H9 (cell line): ENCODE data around the gene NDUFB10. TPM values are rescaled to one million over a fixed set of nuclear protein-coding genes. Genes with fewer than 3 reads are reported as not detected.

Source experiments
- DNase-seq: peaks from one replicate; pipeline ENCODE4 v3.0.0-alpha.2; 2017
- H2AFZ ChIP-seq: one replicate; pipeline ENCODE4 v1.6.1; 2013; ENCODE audit warnings: mild to moderate bottlenecking, low read length, control low read depth, moderate library complexity
- H2AK5ac ChIP-seq: 2 replicates; pipeline ENCODE4 v1.6.1; 2013; ENCODE audit warnings: low read length, control low read depth, mixed read lengths; ENCODE audit not compliant: insufficient read length
- H2BK120ac ChIP-seq: one replicate; pipeline ENCODE4 v1.6.1; 2013; ENCODE audit warnings: low read depth, mild to moderate bottlenecking, low read length, control low read depth, inconsistent platforms; ENCODE audit not compliant: poor library complexity, severe bottlenecking
- H2BK12ac ChIP-seq: 2 replicates; pipeline ENCODE4 v1.6.1; 2013; ENCODE audit warnings: low read length, control low read depth, mixed read lengths, low read depth; ENCODE audit not compliant: insufficient read length
- H2BK15ac ChIP-seq: 2 replicates; pipeline ENCODE4 v1.6.1; 2013; ENCODE audit warnings: low read depth, low read length, control low read depth
- H2BK20ac ChIP-seq: one replicate; pipeline ENCODE4 v1.6.1; 2013; ENCODE audit warnings: low read depth, mild to moderate bottlenecking, low read length, control low read depth, inconsistent platforms; ENCODE audit not compliant: poor library complexity, severe bottlenecking
- H2BK5ac ChIP-seq: 2 replicates; pipeline ENCODE4 v1.6.1; 2013; ENCODE audit warnings: low read length, control low read depth, mixed read lengths; ENCODE audit not compliant: insufficient read length
- H3K14ac ChIP-seq: 2 replicates; pipeline ENCODE4 v1.6.1; 2013; ENCODE audit warnings: low read length, control low read depth; ENCODE audit not compliant: insufficient read depth
- H3K18ac ChIP-seq: 2 replicates; pipeline ENCODE4 v1.6.1; 2013; ENCODE audit warnings: low read depth, mild to moderate bottlenecking, mixed read lengths, low read length, control low read depth; ENCODE audit not compliant: insufficient read length
- H3K23ac ChIP-seq: 2 replicates; pipeline ENCODE4 v1.6.1; 2013; ENCODE audit warnings: low read length, control low read depth, mixed read lengths, low read depth; ENCODE audit not compliant: insufficient read length
- H3K23me2 ChIP-seq: 2 replicates; pipeline ENCODE4 v1.6.1; 2013; ENCODE audit warnings: low read depth, mild to moderate bottlenecking, mixed read lengths, low read length, control low read depth; ENCODE audit not compliant: insufficient read length, poor library complexity, severe bottlenecking
- H3K27ac ChIP-seq: 2 replicates; pipeline ENCODE4 v1.5.1; 2013; ENCODE audit warnings: low read length, control low read depth, mixed read lengths, low read depth; ENCODE audit not compliant: insufficient read length
- H3K27me3 ChIP-seq: 2 replicates; pipeline ENCODE4 v1.6.1; 2013; ENCODE audit warnings: low read length, control low read depth, inconsistent platforms; ENCODE audit not compliant: insufficient read depth
- H3K4ac ChIP-seq: 2 replicates; pipeline ENCODE4 v1.6.1; 2013; ENCODE audit warnings: low read depth, mild to moderate bottlenecking, control low read depth, inconsistent platforms, low read length, moderate library complexity
- H3K4me1 ChIP-seq: 2 replicates; pipeline ENCODE4 v1.6.1; 2013; ENCODE audit warnings: low read length, control low read depth, inconsistent platforms; ENCODE audit not compliant: insufficient read depth
- H3K4me2 ChIP-seq: 2 replicates; pipeline ENCODE4 v1.6.1; 2013; ENCODE audit warnings: low read length, control low read depth, mixed read lengths; ENCODE audit not compliant: insufficient read length, insufficient read depth
- H3K56ac ChIP-seq: 2 replicates; pipeline ENCODE4 v1.6.1; 2013; ENCODE audit warnings: low read depth, mild to moderate bottlenecking, mixed read lengths, low read length, control low read depth; ENCODE audit not compliant: insufficient read length
- H3K79me1 ChIP-seq: 2 replicates; pipeline ENCODE4 v1.6.1; 2013; ENCODE audit warnings: low read depth, mild to moderate bottlenecking, moderate library complexity, low read length, control low read depth, inconsistent platforms; ENCODE audit not compliant: insufficient read depth, poor library complexity, severe bottlenecking
- H3K79me2 ChIP-seq: 2 replicates; pipeline ENCODE4 v1.6.1; 2013; ENCODE audit warnings: low read length, control low read depth, inconsistent platforms; ENCODE audit not compliant: insufficient read depth
- H3K9ac ChIP-seq: 2 replicates; pipeline ENCODE4 v1.6.1; 2013; ENCODE audit warnings: low read length, control low read depth, mixed read lengths; ENCODE audit not compliant: insufficient read length; ENCODE audit errors: extremely low read depth
- H3K9me3 ChIP-seq: one replicate; pipeline ENCODE4 v1.6.1; 2013; ENCODE audit warnings: low read depth, low read length, inconsistent platforms; ENCODE audit not compliant: control insufficient read depth
- H3T11ph ChIP-seq: one replicate; pipeline ENCODE4 v1.6.1; 2013; ENCODE audit warnings: mild to moderate bottlenecking, low read length, control low read depth, inconsistent platforms
- H4K20me1 ChIP-seq: one replicate; pipeline ENCODE4 v1.6.1; 2013; ENCODE audit not compliant: control insufficient read depth, insufficient read length, insufficient read depth
- H4K5ac ChIP-seq: 2 replicates; pipeline ENCODE4 v1.6.1; 2013; ENCODE audit warnings: low read depth, mild to moderate bottlenecking, mixed read lengths, low read length, control low read depth; ENCODE audit not compliant: insufficient read length
- H4K8ac ChIP-seq: replicated peaks from 2 replicates; pipeline ENCODE4 v1.6.1; 2013; ENCODE audit warnings: low read length, control low read depth, mixed read lengths, low read depth; ENCODE audit not compliant: insufficient read length
- H4K91ac ChIP-seq: 2 replicates; pipeline ENCODE4 v1.6.1; 2013; ENCODE audit warnings: low read depth, mild to moderate bottlenecking, moderate library complexity, mixed read lengths, low read length, control low read depth; ENCODE audit not compliant: insufficient read length
- H3K27ac Mint-ChIP-seq, 3 experiments: 2 replicates in 2 of 3; 3 replicates in 1 of 3; pipeline ENCODE4 v1.8.0; 2020 to 2021; ENCODE audit warnings: mixed read lengths in 3 of 3, mild to moderate bottlenecking in 1 of 3, moderate library complexity in 1 of 3
- H3K27me3 Mint-ChIP-seq: 2 replicates; pipeline ENCODE4 v1.8.0; 2021; ENCODE audit warnings: low read depth, mild to moderate bottlenecking, moderate library complexity, mixed read lengths
- H3K36me3 Mint-ChIP-seq, 3 experiments: 2 replicates in 2 of 3; 3 replicates in 1 of 3; pipeline ENCODE4 v1.8.0; 2020 to 2021; ENCODE audit warnings: low read depth in 3 of 3, mixed read lengths in 3 of 3; ENCODE audit not compliant: insufficient read depth in 1 of 3
- H3K4me1 Mint-ChIP-seq, 2 experiments: 2 replicates each; pipeline ENCODE4 v1.8.0; 2020; ENCODE audit warnings: mixed read lengths in 2 of 2
- H3K4me3 Mint-ChIP-seq, 2 experiments: 2 replicates in 1 of 2; 3 replicates in 1 of 2; pipeline ENCODE4 v1.8.0; 2020 to 2021; ENCODE audit warnings: mild to moderate bottlenecking in 2 of 2, mixed read lengths in 2 of 2, moderate library complexity in 1 of 2
- H3K9me3 Mint-ChIP-seq, 2 experiments: 2 replicates in 1 of 2; 3 replicates in 1 of 2; pipeline ENCODE4 v1.8.0; 2020; ENCODE audit warnings: mild to moderate bottlenecking in 2 of 2, mixed read lengths in 2 of 2, moderate library complexity in 1 of 2
- CTCF ChIP-seq: fragments of 200-600 bp; sonication (generic); conservative IDR thresholded peaks from 3 replicates; pipeline ENCODE4 v1.8.0; 2021; ENCODE audit warnings: antibody characterized with exemption, mild to moderate bottlenecking
- WGBS: extraction: QIAGEN DNeasy Blood & Tissue Kit; methylation state at CpG from one replicate; pipeline ENCODE4 v1.1.7; 2013; ENCODE audit warnings: missing lambda C conversion rate, low lambda C conversion rate, mixed read lengths; ENCODE audit not compliant: insufficient read length; ENCODE audit errors: extremely low coverage; 5-methylcytosine and 5-hydroxymethylcytosine counted together
- total RNA-seq: library from RNA; stranded (reverse); gene quantifications from 2 replicates; pipeline ENCODE4 v1.2.1, GENCODE V29; 2021

NDUFB10 gene
- total RNA-seq, 1 experiment from 2014 or later: 191 TPM

GRCh38 chr16:1998360-1998835 lies 39.1 kb downstream of the NDUFB10 start:
- Histone ChIP-seq H4K91ac (no peak overlapping the region), H3K4ac (no peak overlapping the region), H3K9ac (no peak overlapping the region), H2BK15ac (no peak overlapping the region), H2BK12ac (no peak overlapping the region), H3K9me3 (no peaks in the 10 kb centered on the region), H2AK5ac (no peak overlapping the region), H2BK5ac (no peak overlapping the region), H3K14ac (no peak overlapping the region), H3K4me1 (no peaks in the 10 kb centered on the region), H3K23me2 (no peaks in the 10 kb centered on the region), H3K18ac (no peak overlapping the region), H4K20me1 (no peaks in the 10 kb centered on the region), H3K56ac (no peak overlapping the region), H3T11ph (no peak overlapping the region), H2BK120ac (no peak overlapping the region), H3K79me1 (peaks cover 3% of the 10 kb centered on the region), H4K5ac (no peak overlapping the region), H3K4me2 (no peak overlapping the region), H4K8ac (no peak overlapping the region), H3K27me3 (no peaks in the 10 kb centered on the region), H2AFZ (no peak overlapping the region), H3K27ac (no peak overlapping the region), H3K23ac (no peak overlapping the region), H2BK20ac (no peak overlapping the region), H3K79me2 (no peaks in the 10 kb centered on the region)
- Mint-ChIP-seq H3K36me3 (peaks cover 18 to 48% (median 44%) of the 10 kb centered on the region in 3 experiments), H3K27me3 (peaks cover 5% of the 10 kb centered on the region; the same call in 1 of the 2 replicates), H3K9me3 (no peaks in the 10 kb centered on the region), H3K4me3 (no peak overlapping the region), H3K27ac (no peak overlapping the region; a peak in 1 of 7 replicates), H3K4me1 (no peaks in the 10 kb centered on the region)
- WGBS: no CpG with 5 or more reads among the region's 27 CpGs
- no peak for DNase-seq
- TF ChIP-seq CTCF: no peak
